DMS 273 treated with DMSO at 0.1 percent for 48 hours (cell line): ENCODE data around the gene JADE1.

Experiments used
- DNase-seq: peaks from one replicate; lab custom pipeline; 2025; lab: John Stamatoyannopoulos, UW

The JADE1 gene

DNA sequence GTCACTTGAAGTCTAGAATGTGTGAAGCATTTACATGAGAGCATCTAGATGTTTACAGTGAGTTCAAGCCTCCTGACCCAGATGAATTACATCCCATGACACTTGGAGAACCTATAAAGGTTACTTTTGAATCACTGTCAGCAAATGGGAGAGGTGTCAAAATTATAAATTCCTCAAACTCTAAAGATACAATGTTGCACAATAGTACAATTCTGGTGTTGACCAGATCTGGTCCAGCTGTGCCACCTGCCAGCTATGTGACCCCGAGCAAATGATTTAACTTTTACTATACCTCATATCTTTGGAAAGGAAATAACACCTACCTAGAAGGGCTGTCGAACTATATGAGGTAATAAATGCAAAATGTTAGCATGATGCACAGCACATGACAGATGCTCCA is 69.8 kb downstream of the JADE1 start:
- DNase-seq, result no peak

- DNase-seq, result no peak
Measured at GRCh38 chr4:128879971-128880370, 70.5 kb downstream of the JADE1 start.

DNA sequence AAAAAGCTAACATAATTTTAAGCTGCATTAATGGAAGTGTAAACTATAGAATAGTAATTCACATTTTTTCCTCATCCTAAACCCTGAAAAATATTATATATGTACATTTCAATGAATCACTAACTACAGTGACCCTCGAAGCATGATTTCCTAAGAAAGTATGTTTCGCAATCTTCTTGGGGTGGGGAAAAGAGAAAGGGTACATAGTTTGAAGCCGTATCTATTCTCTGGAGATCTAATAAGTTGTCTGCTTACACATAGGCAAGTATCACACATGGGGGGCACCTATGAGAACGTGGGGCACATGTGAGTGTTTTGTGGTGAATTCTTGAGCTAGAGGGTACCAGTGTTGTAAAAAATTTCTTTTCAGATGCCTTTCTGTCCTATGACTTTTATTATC is 71.2 kb downstream of the JADE1 start:
- no peak for DNase-seq

- no peak for DNase-seq
Measured at GRCh38 chr4:128904821-128905220, 95.3 kb downstream of the JADE1 start.

DNA sequence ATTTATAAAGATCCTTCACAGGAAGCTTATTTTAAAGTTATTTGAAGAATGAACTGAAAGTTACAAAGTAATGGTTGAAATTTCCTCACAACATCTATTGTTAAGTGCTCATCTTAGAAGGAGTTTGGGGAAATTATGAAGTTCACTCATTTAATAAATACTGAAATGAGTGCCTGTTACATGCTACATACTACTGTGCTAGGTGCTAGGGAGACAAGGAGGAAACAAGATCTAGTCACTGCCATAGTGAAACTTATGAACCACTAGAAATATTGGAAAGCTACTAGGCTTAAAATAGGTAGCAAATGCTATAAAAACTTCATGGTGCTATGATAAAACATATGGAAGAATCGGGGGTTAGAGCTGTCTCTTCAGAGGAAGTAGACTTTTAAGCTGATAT is 97.1 kb downstream of the JADE1 start:
- DNase-seq, result no peak

GRCh38 chr4:128907981-128908380 is 98.5 kb downstream of the JADE1 start:
- no peak for DNase-seq

DNA sequence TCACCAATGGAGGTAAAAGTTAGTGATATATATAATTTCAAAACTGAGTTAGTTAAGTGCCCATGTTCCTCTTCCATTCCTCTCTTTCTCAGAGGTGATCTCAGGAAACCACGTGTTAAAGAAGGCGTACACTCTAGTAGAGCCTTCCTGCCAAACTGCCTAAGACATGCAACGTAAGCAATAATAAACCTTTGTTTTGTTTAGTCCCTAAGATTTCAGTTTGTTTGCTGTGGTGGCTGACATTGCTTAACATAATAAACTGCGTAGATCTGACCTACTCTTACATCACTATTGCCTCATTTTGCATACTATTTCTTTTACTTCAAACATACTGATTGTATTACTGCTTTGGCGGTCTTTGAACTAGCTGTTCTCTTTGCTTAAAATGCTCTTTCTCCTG is 99.2 kb downstream of the JADE1 start:
- DNase-seq, result no peak

DNA sequence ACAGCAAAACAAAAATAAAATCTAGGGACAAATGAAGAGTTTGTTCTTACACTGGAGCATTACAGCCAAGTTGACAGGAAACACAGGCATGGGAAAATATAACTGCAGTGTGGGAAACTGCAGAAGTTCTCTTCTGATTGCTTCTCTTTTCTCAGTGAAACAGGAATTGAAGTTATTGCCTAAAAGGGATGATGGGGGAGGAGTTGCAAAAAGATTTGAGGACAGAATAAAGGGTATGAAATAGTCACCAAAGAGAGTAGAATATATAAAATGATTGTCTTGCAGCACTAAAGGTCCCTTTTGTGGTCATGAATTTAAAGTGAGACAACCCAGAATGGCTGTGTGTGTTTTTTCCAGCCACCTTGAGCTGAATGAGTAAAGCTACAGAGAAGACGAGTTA is 103.7 kb downstream of the JADE1 start:
- DNase-seq, result no peak

- no peak for DNase-seq
Measured at GRCh38 chr4:128915544-128915943, 106.0 kb downstream of the JADE1 start.

DNA sequence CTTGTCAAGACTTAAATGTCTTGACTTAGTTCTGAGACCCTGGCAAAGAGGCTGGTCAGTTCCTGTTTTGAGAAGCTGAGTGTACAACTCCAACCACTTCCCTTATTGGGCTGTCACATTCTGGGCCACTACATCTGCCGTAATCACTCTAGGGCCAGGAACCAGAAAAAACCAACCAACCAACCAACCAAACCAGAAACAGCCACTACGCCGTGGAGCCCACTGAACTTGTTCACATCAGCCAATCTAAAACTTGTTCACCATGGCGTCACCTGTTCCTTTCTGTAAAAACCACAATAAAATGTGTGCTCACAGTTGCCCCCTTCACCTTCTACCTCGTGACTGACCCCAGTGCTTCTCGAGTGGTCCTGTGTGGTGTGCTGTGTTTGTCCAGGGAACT is 107.3 kb downstream of the JADE1 start:
- no peak for DNase-seq

- DNase-seq, result no peak
Measured at GRCh38 chr4:128917781-128918180, 108.3 kb downstream of the JADE1 start.

GRCh38 chr4:128921954-128922353 is 112.5 kb downstream of the JADE1 start:
- no peak for DNase-seq
